PC-3 (cell line): ENCODE data around the gene CNPY4. TPM values are rescaled to one million over a fixed set of nuclear protein-coding genes. Genes with fewer than 3 reads are reported as not detected.

Experiments
- ATAC-seq: fragments of 200-7000 bp; cut with Tn5 transposase; 2 replicates; pipeline ENCODE4 v1.9.1; 2020; ENCODE audit warnings: mild to moderate bottlenecking, moderate library complexity
- BruUV-seq: library from RNA; stranded (reverse); fragments of 400-500 nt; replicated peaks from 2 replicates; lab custom pipeline; 2021; lab: Mats Ljungman, UMichigan
- CTCF ChIA-PET: fragments of 300-600 bp; sonication (Branson Sonifier 250); formaldehyde crosslinking; loops from one replicate; lab custom pipeline; 2022; ENCODE audit warnings: antibody characterized with exemption; lab: Charles Lee
- POLR2A ChIA-PET: fragments of 300-600 bp; sonication (Branson Sonifier 250); formaldehyde crosslinking; loops from one replicate; lab custom pipeline; 2022; ENCODE audit warnings: antibody characterized with exemption; ENCODE audit not compliant: unreplicated experiment; lab: Charles Lee
- DNase-seq: peaks from one replicate; pipeline ENCODE4 v3.0.0-alpha.2; 2015
- H2AFZ ChIP-seq: fragments of 300-600 bp; sonication (generic); 2 replicates; pipeline ENCODE4 v1.6.0; 2016; ENCODE audit warnings: antibody characterized with exemption, low read length
- H3F3A ChIP-seq: fragments of 300-600 bp; sonication (generic); one replicate; pipeline ENCODE4 v1.6.0; 2017; ENCODE audit warnings: antibody characterized with exemption, low read length, control low read depth, mild to moderate bottlenecking; ENCODE audit not compliant: unreplicated experiment
- H3K27ac ChIP-seq: fragments of 300-600 bp; sonication (generic); 2 replicates; pipeline ENCODE4 v1.5.1; 2016; ENCODE audit warnings: mild to moderate bottlenecking, low read length
- H3K27me3 ChIP-seq: fragments of 300-600 bp; sonication (generic); 2 replicates; pipeline ENCODE4 v1.6.1; 2016; ENCODE audit warnings: low read length, mixed read lengths
- H3K36me3 ChIP-seq: fragments of 300-600 bp; sonication (generic); 2 replicates; pipeline ENCODE4 v1.6.1; 2016; ENCODE audit warnings: low read depth, mixed run types, low read length, mixed read lengths
- H3K4me1 ChIP-seq: fragments of 300-600 bp; sonication (generic); 2 replicates; pipeline ENCODE4 v1.5.1; 2016; ENCODE audit warnings: low read length; ENCODE audit not compliant: insufficient read depth
- H3K4me2 ChIP-seq: fragments of 300-600 bp; sonication (generic); 2 replicates; pipeline ENCODE4 v1.6.0; 2016; ENCODE audit warnings: low read length
- H3K4me3 ChIP-seq: fragments of 300-600 bp; sonication (generic); 2 replicates; pipeline ENCODE4 v1.5.1; 2016; ENCODE audit warnings: mild to moderate bottlenecking, low read length, mixed read lengths
- H3K79me2 ChIP-seq: fragments of 300-600 bp; sonication (generic); 2 replicates; pipeline ENCODE4 v1.6.1; 2017; ENCODE audit warnings: low read length, mixed read lengths
- H3K9ac ChIP-seq: fragments of 300-600 bp; sonication (generic); 2 replicates; pipeline ENCODE4 v1.6.0; 2016; ENCODE audit warnings: mild to moderate bottlenecking, low read length
- H3K9me2 ChIP-seq: fragments of 300-600 bp; sonication (generic); replicated peaks from 2 replicates; pipeline ENCODE4 v1.6.1; 2016; ENCODE audit warnings: mixed run types, low read length, mixed read lengths
- H3K9me3 ChIP-seq: fragments of 300-600 bp; sonication (generic); 2 replicates; pipeline ENCODE4 v1.6.1; 2016; ENCODE audit warnings: low read length, mixed read lengths
- H4K20me1 ChIP-seq: fragments of 300-600 bp; sonication (generic); 2 replicates; pipeline ENCODE4 v1.6.1; 2016; ENCODE audit warnings: low read length, mixed read lengths
- CTCF ChIP-seq: fragments of 300-600 bp; sonication (generic); conservative IDR thresholded peaks from 2 replicates; pipeline ENCODE4 v1.5.1; 2017; ENCODE audit warnings: antibody characterized with exemption, low read depth, mild to moderate bottlenecking, low read length
- EZH2 ChIP-seq: fragments of 300-600 bp; sonication (generic); IDR thresholded peaks from one replicate; pipeline ENCODE4 v1.6.1; 2017; ENCODE audit warnings: antibody characterized with exemption, mild to moderate bottlenecking, low read length; ENCODE audit not compliant: unreplicated experiment
- EZH2phosphoT487 ChIP-seq: fragments of 300-600 bp; sonication (generic); IDR thresholded peaks from 2 replicates; pipeline ENCODE4 v1.6.1; 2018; ENCODE audit warnings: mild to moderate bottlenecking, antibody characterized with exemption, low read length, borderline replicate concordance
- intact Hi-C: fragments of 100-400 bp; cut with micrococcal nuclease; formaldehyde crosslinking; loops from 2 replicates; pipeline ENCODE4 v1.9.0; 2023
- total RNA-seq: library from RNA; depleted of rRNA; stranded (reverse); fragments of >200 nt; gene quantifications from 2 replicates; pipeline ENCODE4 v1.2.3, GENCODE V29; 2014

The CNPY4 gene
- total RNA-seq, 1 experiment from 2014 or later: 7.5 TPM

GRCh38 chr7:100079024-100079560, 40.3 kb upstream of the CNPY4 start:
- ATAC-seq: no peak
- TF ChIP-seq EZH2: no peak
- TF ChIP-seq EZH2phosphoT487: no peak
- POLR2A ChIA-PET: no interaction called here

DNA sequence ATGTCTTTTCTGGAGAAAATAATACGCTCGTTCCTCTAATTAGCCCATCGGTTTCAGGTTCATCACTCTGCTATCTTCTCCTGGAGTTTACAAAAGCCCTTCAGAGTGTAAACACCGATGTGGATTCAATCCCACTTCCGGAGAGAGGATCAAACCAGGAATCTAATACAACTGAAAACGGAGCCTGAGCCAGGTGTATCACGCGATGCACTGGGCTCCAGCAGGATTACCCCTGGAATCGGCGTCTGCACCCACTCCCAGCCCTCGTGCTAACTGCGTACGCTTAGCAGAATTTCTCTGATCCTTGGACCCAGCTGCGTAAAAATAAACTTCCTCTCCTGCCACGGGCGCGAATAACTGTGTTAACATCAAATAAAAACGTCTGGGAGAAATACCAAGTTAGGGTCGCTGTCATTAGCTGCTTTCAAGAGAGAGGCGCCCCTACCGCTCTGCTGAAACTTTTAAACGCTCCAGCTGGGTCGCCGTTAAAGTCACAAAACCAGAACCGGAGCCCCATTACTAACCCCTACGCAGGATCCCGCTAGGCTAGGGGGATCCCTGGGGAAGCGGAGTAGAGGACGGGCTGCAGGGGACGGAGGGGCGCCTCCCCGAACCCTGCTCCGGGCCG, 38.4 kb upstream of the CNPY4 start:
- peak overlapping the region; percentile 61 for H2AFZ ChIP-seq
- ATAC-seq: peak; percentile 28; the same call in 1 of the 2 replicates

More at GRCh38 chr7:100079024-100079560, 40.3 kb upstream of the CNPY4 start:
- Histone ChIP-seq H2AFZ (no peak overlapping the region), H4K20me1 (0 out of 2 replicates have a peak, but pooled peaks cover 6% of the 10 kb centered on the region), H3K27me3 (no peaks in the 10 kb centered on the region), H3K27ac (no peak overlapping the region), H3K4me1 (peaks cover 13% of the 10 kb centered on the region), H3K4me3 (no peak overlapping the region), H3K36me3 (peaks cover 44% of the 10 kb centered on the region), H3K9me3 (no peaks in the 10 kb centered on the region), H3K9ac (no peak overlapping the region), H3K79me2 (peaks cover 47% of the 10 kb centered on the region), H3K4me2 (peak overlapping the region; percentile 84; the same call in 1 of the 2 replicates), H3F3A (no peaks in the 10 kb centered on the region), H3K9me2 (no peaks in the 10 kb centered on the region)
- CTCF ChIA-PET: interaction anchor here (0.8 kb wide), 1 partner anchor 22 kb away, joined by 4 read pairs; the partner anchor contains the start of genes AP4M1 and MCM7
- intact Hi-C loops: no loop called here
- BruUV-seq: no TSS peak
- no peak for DNase-seq

More for the DNA sequence above, 38.4 kb upstream of the CNPY4 start:
- H3K79me2 ChIP-seq: peaks cover 47% of the 10 kb centered on the region
- H3K27me3 ChIP-seq: no peaks in the 10 kb centered on the region
- H3K4me1 ChIP-seq: peaks cover 13% of the 10 kb centered on the region
- H3K9me3 ChIP-seq: no peaks in the 10 kb centered on the region
- intact Hi-C loops: loop anchor here (1.0 to 5.0 kb wide), 3 partner anchors 46 to 674 kb away; partner anchors contain the start of genes BUD31, MBLAC1 and PDAP1
- TSS peak; percentile 51 for BruUV-seq
- TF ChIP-seq EZH2: no peak
- no peak for TF ChIP-seq CTCF
- no peak for TF ChIP-seq EZH2phosphoT487
- H3K4me3 ChIP-seq: peak overlapping the region; percentile 100
- ChIA-PET CTCF (no interaction called here), POLR2A (no interaction called here)
- peak overlapping the region; percentile 84 for H3K4me2 ChIP-seq
- peaks cover 25% of the 10 kb centered on the region for H3K36me3 ChIP-seq
- DNase-seq: peak; percentile 25
- no peaks in the 10 kb centered on the region for H3K9me2 ChIP-seq
- peak overlapping the region; percentile 95 for H3K9ac ChIP-seq
- peak overlapping the region; percentile 44 for H3K27ac ChIP-seq
- no peaks in the 10 kb centered on the region for H3F3A ChIP-seq
- H4K20me1 ChIP-seq: 0 out of 2 replicates have a peak, but pooled peaks cover 6% of the 10 kb centered on the region
